Measurements from ENCODE around the gene APOBEC4.
A peak's percentile ranks its signal among the peaks of the same experiment; 100 is the strongest.

Gene APOBEC4

DNA sequence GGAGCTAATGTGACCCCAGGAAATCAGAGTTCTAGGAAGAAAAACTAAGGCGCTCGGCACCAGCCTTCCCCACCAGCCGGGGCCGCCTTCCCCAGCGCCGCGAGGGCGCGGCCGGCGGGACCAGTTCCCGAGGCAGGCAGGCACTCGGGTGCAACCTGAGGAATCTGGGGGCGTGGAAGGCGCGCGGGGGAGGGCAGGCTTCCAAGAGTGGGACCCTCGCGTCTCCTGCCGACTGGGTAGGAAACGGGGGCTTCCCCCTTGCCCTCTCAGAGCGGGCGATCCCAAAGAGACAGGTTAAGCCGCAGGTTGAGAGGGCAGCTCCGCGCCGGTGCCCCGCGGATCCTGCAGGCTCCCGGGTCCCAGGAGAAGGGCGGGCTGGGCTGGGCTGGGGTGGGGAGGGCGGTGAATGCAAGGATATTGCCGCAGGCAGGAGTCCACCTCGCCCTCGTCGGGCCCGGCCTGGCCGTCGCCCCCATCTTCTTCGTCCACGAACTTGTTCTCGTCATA, 18.0 kb downstream of the APOBEC4 start:
- peak overlapping the region; percentile 98 for H3K4me3 ChIP-seq (ENCODE audit: low read depth, low read length)
- TF ChIP-seq, protein P1, sequence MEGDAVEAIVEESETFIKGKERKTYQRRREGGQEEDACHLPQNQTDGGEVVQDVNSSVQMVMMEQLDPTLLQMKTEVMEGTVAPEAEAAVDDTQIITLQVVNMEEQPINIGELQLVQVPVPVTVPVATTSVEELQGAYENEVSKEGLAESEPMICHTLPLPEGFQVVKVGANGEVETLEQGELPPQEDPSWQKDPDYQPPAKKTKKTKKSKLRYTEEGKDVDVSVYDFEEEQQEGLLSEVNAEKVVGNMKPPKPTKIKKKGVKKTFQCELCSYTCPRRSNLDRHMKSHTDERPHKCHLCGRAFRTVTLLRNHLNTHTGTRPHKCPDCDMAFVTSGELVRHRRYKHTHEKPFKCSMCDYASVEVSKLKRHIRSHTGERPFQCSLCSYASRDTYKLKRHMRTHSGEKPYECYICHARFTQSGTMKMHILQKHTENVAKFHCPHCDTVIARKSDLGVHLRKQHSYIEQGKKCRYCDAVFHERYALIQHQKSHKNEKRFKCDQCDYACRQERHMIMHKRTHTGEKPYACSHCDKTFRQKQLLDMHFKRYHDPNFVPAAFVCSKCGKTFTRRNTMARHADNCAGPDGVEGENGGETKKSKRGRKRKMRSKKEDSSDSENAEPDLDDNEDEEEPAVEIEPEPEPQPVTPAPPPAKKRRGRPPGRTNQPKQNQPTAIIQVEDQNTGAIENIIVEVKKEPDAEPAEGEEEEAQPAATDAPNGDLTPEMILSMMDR (IDR thresholded peaks at IDR 0.05; ENCODE audit: borderline replicate concordance, insufficient read depth, low read depth, low read length): no peak

DNA sequence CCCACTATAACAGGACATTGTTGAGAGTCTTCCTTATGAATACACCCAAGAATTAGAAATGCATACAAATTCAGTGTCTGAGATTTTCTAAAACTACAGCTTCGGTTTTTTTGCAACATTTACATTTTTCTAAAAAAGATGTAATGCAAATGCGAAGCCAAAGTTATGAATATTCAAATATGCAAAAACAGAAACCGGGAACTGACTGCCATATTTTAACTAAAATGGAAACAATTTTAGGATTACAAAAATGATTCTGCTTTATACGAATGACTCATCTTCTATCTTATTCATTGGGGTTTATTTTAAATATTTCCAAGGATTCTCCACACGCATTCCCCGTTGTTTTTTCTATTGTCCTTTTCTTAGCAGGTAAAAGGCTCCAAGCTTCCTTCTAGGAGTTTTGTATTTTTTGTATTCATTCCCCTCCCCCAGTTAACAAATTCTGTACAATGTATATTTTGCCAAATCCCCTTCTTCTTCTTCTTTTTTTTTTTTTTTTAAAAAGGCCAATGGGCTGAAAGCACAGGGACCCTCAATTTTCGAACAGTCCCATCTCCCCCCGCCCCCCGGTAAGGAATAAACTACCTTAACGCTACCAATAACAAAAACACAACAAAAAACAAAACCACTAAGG, 18.6 kb downstream of the APOBEC4 start:
- H3K4me3 ChIP-seq (ENCODE audit: low read depth, low read length): peak overlapping the region; percentile 98
- TF ChIP-seq, protein P1 (IDR thresholded peaks at IDR 0.05; ENCODE audit: borderline replicate concordance, insufficient read depth, low read depth, low read length): no peak

DNA sequence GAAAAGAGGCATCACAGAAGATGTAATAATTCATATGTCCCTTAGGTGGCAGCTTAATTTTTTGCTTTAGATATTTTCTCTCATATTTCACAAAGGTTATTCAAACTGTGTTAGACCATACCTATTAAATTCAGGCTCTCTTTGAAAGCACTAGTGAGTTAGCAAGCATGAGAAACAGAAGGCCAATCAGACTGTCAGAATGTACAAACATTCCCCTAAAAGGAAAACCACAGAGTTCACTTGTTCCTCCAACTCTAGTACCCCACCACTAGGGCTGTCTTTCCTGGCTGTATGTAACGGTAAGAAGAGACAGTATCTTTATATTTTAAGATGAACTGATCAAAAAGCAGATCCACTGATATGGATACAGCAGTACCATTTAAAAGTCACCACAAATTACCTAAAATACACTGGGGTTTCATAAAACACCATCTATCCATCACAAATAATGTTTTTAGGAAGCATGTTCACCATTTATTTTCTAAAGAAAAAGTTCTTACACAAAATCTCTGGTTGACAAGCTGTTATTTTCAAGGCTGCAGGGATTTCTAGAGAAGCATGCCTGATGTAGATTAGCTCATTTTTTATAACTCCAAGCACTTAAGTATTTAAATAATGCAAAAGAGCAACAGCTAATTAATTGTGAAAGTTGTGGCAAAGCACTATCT, 19.3 kb downstream of the APOBEC4 start:
- TF ChIP-seq, protein P1 (IDR thresholded peaks at IDR 0.05; ENCODE audit: borderline replicate concordance, insufficient read depth, low read depth, low read length): peak; percentile 47; the same call in 1 of the 2 replicates
- H3K4me3 ChIP-seq (ENCODE audit: low read depth, low read length): peak overlapping the region; percentile 98

DNA sequence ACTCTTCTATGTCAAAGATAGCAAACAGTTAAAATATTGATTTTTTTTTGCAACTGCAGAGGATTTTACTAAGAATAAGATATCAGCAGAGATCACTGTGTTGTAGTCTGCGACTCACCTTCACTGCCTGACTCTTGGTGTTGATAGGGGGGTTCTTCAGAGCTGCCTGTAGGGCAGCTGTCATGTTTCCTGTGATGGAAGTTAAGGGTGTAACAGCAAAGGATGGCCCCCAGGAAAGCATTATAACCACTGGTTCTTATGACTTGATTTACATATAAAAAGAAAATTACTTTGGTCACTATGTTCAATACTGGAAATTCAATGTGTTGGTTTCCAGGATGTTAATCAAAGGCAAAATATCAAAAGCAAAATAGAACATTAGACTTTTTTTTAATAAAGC, 20.2 kb downstream of the APOBEC4 start:
- TF ChIP-seq, protein P1 (IDR thresholded peaks at IDR 0.05; ENCODE audit: borderline replicate concordance, insufficient read depth, low read depth, low read length): no peak
- H3K4me3 ChIP-seq (ENCODE audit: low read depth, low read length): peak overlapping the region; percentile 98

DNA sequence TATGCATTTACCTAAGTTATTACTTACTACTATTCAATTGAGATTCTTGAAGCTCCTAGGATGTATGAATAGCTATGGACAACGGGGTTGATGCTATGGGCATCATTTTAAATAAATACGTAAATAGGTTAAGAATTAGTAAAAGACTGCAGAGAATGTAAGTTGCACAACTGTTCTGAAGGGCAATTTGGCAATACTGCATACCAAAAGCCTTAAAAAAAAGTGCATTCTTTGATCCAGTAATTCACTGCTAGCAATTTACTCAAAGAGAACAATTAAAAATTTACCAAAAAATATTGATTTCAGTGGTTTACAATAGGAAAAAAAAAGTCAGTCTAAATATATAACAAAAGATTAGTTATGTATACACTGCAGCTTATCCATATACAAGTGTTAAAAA, 21.0 kb downstream of the APOBEC4 start:
- H3K4me3 ChIP-seq (ENCODE audit: low read depth, low read length): no peak overlapping the region
- TF ChIP-seq, protein P1 (IDR thresholded peaks at IDR 0.05; ENCODE audit: borderline replicate concordance, insufficient read depth, low read depth, low read length): no peak

DNA sequence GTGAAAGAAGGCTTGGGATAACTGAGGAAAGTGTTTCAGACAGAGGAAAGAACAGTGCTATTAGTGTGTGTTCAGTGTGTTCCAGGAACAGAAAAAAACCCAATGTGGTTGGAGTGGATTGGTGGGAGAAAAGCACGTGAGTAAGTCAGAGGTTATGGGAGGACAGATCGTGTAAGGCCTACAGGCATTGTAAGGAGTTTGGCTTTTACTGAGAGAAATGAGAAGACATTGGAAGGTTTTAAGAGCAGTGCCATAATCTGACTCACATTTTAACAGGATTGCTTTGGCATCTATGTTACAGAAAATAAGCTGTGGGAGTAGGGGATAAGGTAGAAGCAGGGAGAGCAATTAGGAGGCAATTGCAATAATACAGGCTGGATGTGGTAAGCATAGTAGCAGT, 22.4 kb downstream of the APOBEC4 start:
- H3K4me3 ChIP-seq (ENCODE audit: low read depth, low read length): no peak overlapping the region

More for the DNA sequence above, 22.4 kb downstream of the APOBEC4 start:
- TF ChIP-seq, protein P1 (IDR thresholded peaks at IDR 0.05; ENCODE audit: borderline replicate concordance, insufficient read depth, low read depth, low read length): no peak
